Measurements from ENCODE around the gene UCN2.

UCN2 gene

GRCh38 chr3:48591436-48591835 is 27.9 kb upstream of the UCN2 start:
- no peak for DNase-seq (ENCODE audit: low read depth)

- no peak for DNase-seq (ENCODE audit: low read depth)
Measured at GRCh38 chr3:48588230-48588629, 24.6 kb upstream of the UCN2 start.

GRCh38 chr3:48587686-48588085 is 24.1 kb upstream of the UCN2 start:
- no peak for DNase-seq (ENCODE audit: low read depth)

GRCh38 chr3:48585411-48585810 is 21.8 kb upstream of the UCN2 start:
- DNase-seq (ENCODE audit: low read depth): no peak

GRCh38 chr3:48584836-48585235 is 21.3 kb upstream of the UCN2 start:
- no peak for DNase-seq (ENCODE audit: low read depth)

GRCh38 chr3:48581621-48582481 is 18.3 kb upstream of the UCN2 start:
- no peak for DNase-seq (ENCODE audit: low read depth)

GRCh38 chr3:48576647-48577046 is 13.1 kb upstream of the UCN2 start:
- no peak for DNase-seq (ENCODE audit: low read depth)

GRCh38 chr3:48575366-48575765 is 11.8 kb upstream of the UCN2 start:
- DNase-seq (ENCODE audit: low read depth): no peak

- DNase-seq (ENCODE audit: low read depth): no peak
Measured at GRCh38 chr3:48573973-48574585, 10.5 kb upstream of the UCN2 start.

GRCh38 chr3:48572517-48572916 is 8.9 kb upstream of the UCN2 start:
- no peak for DNase-seq (ENCODE audit: low read depth)

GRCh38 chr3:48571938-48572337 is 8.4 kb upstream of the UCN2 start:
- DNase-seq (ENCODE audit: low read depth): no peak

- no peak for DNase-seq (ENCODE audit: low read depth)
Measured at GRCh38 chr3:48569808-48570450, 6.3 kb upstream of the UCN2 start.

GRCh38 chr3:48569400-48569799 is 5.8 kb upstream of the UCN2 start:
- DNase-seq (ENCODE audit: low read depth): no peak

- no peak for DNase-seq (ENCODE audit: low read depth)
Measured at GRCh38 chr3:48568476-48568875, 4.9 kb upstream of the UCN2 start.

GRCh38 chr3:48567500-48567899 is 3.9 kb upstream of the UCN2 start:
- no peak for DNase-seq (ENCODE audit: low read depth)

- DNase-seq (ENCODE audit: low read depth): no peak
Measured at GRCh38 chr3:48567090-48567489, 3.5 kb upstream of the UCN2 start.

GRCh38 chr3:48566401-48566760 is 2.8 kb upstream of the UCN2 start:
- DNase-seq (ENCODE audit: low read depth): no peak

GRCh38 chr3:48565591-48566400 is 2.2 kb upstream of the UCN2 start:
- DNase-seq (ENCODE audit: low read depth): no peak

- DNase-seq (ENCODE audit: low read depth): no peak
Measured at GRCh38 chr3:48565186-48565585, 1.6 kb upstream of the UCN2 start.

GRCh38 chr3:48564667-48565066 is 1.1 kb upstream of the UCN2 start:
- DNase-seq (ENCODE audit: low read depth): no peak

- no peak for DNase-seq (ENCODE audit: low read depth)
Measured at GRCh38 chr3:48564022-48564421, 441 bp upstream of the UCN2 start.

- DNase-seq (ENCODE audit: low read depth): no peak
Measured at GRCh38 chr3:48562367-48563095, 1.1 kb downstream of the UCN2 start.
